HepG2 (cell line): ENCODE measurements around the gene FAM167B. TPM values are rescaled to one million over a fixed set of nuclear protein-coding genes. Genes with fewer than 3 reads are reported as not detected.
A peak's percentile ranks its signal among the peaks of the same experiment; 100 is the strongest.

Source experiments
- AGO2 ChIP-seq: fragments of 200-400 bp; formaldehyde crosslinking; optimal IDR thresholded peaks from 2 replicates; pipeline ENCODE3; 2017; ENCODE audit warnings: mild to moderate bottlenecking, low read depth, low read length, moderate library complexity
- GATAD2A ChIP-seq: IDR thresholded peaks from 2 replicates; pipeline ENCODE4 v1.6.1; 2016
- HMGA1 ChIP-seq: sonication (generic); formaldehyde crosslinking; conservative IDR thresholded peaks from 2 replicates; pipeline ENCODE4 v1.4.0; 2020; ENCODE audit warnings: missing genetic modification reagents
- ISL2 ChIP-seq: sonication (generic); formaldehyde crosslinking; IDR thresholded peaks from 2 replicates; pipeline ENCODE4 v1.5.0; 2020; ENCODE audit warnings: missing genetic modification reagents
- MTF2 ChIP-seq: sonication (generic); formaldehyde crosslinking; IDR thresholded peaks from 2 replicates; pipeline ENCODE4 v1.5.0; 2020; ENCODE audit warnings: missing genetic modification reagents, borderline replicate concordance
- NCOA1 ChIP-seq: sonication (generic); formaldehyde crosslinking; IDR thresholded peaks from 2 replicates; pipeline ENCODE4 v1.9.0; 2021; ENCODE audit warnings: missing genetic modification reagents
- RARG ChIP-seq: sonication (generic); formaldehyde crosslinking; IDR thresholded peaks from 2 replicates; pipeline ENCODE4 v1.4.0; 2020; ENCODE audit warnings: low read depth, mild to moderate bottlenecking, missing genetic modification reagents
- SKI ChIP-seq: fragments of 450-650 bp; IDR thresholded peaks from one replicate; pipeline ENCODE4 v1.6.1; 2018; ENCODE audit warnings: mild to moderate bottlenecking; ENCODE audit not compliant: partially characterized antibody
- SMARCC2 ChIP-seq: fragments of 450-650 bp; IDR thresholded peaks from 2 replicates; pipeline ENCODE4 v1.6.1; 2017; ENCODE audit warnings: antibody characterized with exemption, mild to moderate bottlenecking
- ZNF619 ChIP-seq: sonication (generic); formaldehyde crosslinking; IDR thresholded peaks from 2 replicates; pipeline ENCODE4 v1.4.0; 2020; ENCODE audit warnings: mild to moderate bottlenecking, missing genetic modification reagents
- polyA plus RNA-seq, 8 experiments: library from polyadenylated mRNA; depleted of rRNA in 3 of 8; stranded (reverse) in 7 of 8; unstranded in 1 of 8; fragments of >200 nt; fragmentation: Illumina TruSeq in 4 of 8; extraction: Trizol in 4 of 8; gene quantifications; 2 replicates each; pipeline versions ENCODE4 v1.2.1 to v1.2.3, GENCODE V29; 2011 to 2016; ENCODE audit warnings: low read depth in 4 of 8, missing spikeins in 1 of 8, mixed read lengths in 1 of 8; ENCODE audit not compliant: insufficient read depth in 1 of 8
- total RNA-seq, 5 experiments: library from RNA; depleted of rRNA; stranded (reverse); fragments of >200 nt; fragmentation: Illumina TruSeq; extraction: Trizol; gene quantifications; 2 replicates each; pipeline ENCODE4 v1.2.3, GENCODE V29; 2016; ENCODE audit warnings: low read depth in 1 of 5
- TF ChIP-seq, protein P1 (sequence below): sonication (generic); formaldehyde crosslinking; IDR thresholded peaks from 2 replicates; pipeline ENCODE4 v1.4.0; 2020; ENCODE audit warnings: mild to moderate bottlenecking, missing genetic modification reagents, borderline replicate concordance
- TF ChIP-seq, protein P2 (sequence below): sonication (generic); formaldehyde crosslinking; IDR thresholded peaks from 2 replicates; pipeline ENCODE4 v1.4.0; 2020; ENCODE audit warnings: missing genetic modification reagents, borderline replicate concordance
- TF ChIP-seq, protein P3 (sequence below): sonication (generic); formaldehyde crosslinking; IDR thresholded peaks from 2 replicates; pipeline ENCODE4 v1.5.0; 2020; ENCODE audit warnings: mild to moderate bottlenecking, missing genetic modification reagents, borderline replicate concordance
- TF ChIP-seq, protein P4 (sequence below): sonication (generic); formaldehyde crosslinking; IDR thresholded peaks from 2 replicates; pipeline ENCODE4 v1.5.1; 2020; ENCODE audit warnings: mild to moderate bottlenecking, missing genetic modification reagents

The FAM167B gene
- total and polyA plus RNA-seq, 2 of the 13 experiments (the other 11 are each of a cell fraction or from before 2014, with no cell fraction given): 0.15 to 0.70 TPM

DNA sequence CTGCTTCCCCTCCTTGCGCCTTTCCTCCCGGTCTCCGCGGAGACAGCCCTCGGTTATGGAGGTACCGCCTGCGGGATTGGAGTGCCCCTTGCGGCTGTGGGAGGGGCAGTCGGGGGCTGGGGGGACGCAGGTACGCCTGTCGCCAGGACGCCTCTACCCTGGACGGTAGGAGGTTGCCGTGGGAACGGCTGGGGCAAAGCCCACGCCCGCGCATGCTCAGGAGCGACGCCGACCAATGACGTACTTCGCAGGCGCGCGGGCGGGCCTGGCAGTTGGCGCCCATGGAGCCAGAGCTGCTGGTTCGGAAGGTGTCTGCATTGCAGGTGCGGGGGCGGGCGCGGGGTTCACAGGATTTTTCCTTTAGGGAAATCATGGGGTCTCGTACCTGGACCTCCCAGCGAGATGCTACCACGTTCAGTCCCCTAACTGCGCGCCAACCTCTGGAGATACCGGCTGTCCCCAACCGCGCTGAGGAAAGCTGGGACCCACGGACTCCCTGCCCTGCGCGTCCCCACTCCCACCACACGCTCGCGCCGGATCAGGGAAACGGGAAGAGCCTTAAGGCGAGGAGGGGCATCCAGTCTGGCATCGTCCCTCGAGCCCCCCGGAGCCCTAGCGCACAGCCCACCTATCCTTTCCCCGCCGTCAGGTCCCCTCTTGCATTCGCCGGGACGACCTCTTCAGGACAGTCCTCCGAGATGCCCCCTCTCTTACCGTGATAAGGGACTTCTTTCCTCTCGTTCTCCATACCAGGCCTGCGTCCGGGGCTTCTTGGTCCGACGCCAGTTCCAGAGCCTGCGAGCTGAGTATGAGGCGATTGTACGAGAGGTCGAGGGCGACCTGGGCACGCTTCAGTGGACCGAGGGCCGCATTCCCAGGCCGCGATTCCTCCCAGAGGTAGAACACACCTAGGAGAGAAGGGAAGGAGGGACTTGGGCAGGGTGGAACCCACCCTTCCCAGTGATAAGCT lies 41.3 kb upstream of the FAM167B start, which contains the start of gene IQCC (continued):
- no peak for TF ChIP-seq ZNF619
- TF ChIP-seq, protein P1, sequence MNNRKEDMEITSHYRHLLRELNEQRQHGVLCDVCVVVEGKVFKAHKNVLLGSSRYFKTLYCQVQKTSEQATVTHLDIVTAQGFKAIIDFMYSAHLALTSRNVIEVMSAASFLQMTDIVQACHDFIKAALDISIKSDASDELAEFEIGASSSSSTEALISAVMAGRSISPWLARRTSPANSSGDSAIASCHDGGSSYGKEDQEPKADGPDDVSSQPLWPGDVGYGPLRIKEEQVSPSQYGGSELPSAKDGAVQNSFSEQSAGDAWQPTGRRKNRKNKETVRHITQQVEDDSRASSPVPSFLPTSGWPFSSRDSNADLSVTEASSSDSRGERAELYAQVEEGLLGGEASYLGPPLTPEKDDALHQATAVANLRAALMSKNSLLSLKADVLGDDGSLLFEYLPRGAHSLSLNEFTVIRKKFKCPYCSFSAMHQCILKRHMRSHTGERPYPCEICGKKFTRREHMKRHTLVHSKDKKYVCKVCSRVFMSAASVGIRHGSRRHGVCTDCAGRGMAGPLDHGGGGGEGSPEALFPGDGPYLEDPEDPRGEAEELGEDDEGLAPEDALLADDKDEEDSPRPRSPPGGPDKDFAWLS (CRISPR knock-in tag): no peak
- no peak for TF ChIP-seq SKI
- TF ChIP-seq, protein P2, sequence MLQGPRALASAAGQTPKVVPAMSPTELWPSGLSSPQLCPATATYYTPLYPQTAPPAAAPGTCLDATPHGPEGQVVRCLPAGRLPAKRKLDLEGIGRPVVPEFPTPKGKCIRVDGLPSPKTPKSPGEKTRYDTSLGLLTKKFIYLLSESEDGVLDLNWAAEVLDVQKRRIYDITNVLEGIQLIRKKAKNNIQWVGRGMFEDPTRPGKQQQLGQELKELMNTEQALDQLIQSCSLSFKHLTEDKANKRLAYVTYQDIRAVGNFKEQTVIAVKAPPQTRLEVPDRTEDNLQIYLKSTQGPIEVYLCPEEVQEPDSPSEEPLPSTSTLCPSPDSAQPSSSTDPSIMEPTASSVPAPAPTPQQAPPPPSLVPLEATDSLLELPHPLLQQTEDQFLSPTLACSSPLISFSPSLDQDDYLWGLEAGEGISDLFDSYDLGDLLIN (CRISPR knock-in tag): peak; percentile 51; the same call in 1 of the 2 replicates
- no peak for TF ChIP-seq GATAD2A (CRISPR knock-in tag)
- TF ChIP-seq ISL2 (CRISPR knock-in tag): no peak
- TF ChIP-seq RARG (CRISPR knock-in tag): no peak
- TF ChIP-seq, protein P3, sequence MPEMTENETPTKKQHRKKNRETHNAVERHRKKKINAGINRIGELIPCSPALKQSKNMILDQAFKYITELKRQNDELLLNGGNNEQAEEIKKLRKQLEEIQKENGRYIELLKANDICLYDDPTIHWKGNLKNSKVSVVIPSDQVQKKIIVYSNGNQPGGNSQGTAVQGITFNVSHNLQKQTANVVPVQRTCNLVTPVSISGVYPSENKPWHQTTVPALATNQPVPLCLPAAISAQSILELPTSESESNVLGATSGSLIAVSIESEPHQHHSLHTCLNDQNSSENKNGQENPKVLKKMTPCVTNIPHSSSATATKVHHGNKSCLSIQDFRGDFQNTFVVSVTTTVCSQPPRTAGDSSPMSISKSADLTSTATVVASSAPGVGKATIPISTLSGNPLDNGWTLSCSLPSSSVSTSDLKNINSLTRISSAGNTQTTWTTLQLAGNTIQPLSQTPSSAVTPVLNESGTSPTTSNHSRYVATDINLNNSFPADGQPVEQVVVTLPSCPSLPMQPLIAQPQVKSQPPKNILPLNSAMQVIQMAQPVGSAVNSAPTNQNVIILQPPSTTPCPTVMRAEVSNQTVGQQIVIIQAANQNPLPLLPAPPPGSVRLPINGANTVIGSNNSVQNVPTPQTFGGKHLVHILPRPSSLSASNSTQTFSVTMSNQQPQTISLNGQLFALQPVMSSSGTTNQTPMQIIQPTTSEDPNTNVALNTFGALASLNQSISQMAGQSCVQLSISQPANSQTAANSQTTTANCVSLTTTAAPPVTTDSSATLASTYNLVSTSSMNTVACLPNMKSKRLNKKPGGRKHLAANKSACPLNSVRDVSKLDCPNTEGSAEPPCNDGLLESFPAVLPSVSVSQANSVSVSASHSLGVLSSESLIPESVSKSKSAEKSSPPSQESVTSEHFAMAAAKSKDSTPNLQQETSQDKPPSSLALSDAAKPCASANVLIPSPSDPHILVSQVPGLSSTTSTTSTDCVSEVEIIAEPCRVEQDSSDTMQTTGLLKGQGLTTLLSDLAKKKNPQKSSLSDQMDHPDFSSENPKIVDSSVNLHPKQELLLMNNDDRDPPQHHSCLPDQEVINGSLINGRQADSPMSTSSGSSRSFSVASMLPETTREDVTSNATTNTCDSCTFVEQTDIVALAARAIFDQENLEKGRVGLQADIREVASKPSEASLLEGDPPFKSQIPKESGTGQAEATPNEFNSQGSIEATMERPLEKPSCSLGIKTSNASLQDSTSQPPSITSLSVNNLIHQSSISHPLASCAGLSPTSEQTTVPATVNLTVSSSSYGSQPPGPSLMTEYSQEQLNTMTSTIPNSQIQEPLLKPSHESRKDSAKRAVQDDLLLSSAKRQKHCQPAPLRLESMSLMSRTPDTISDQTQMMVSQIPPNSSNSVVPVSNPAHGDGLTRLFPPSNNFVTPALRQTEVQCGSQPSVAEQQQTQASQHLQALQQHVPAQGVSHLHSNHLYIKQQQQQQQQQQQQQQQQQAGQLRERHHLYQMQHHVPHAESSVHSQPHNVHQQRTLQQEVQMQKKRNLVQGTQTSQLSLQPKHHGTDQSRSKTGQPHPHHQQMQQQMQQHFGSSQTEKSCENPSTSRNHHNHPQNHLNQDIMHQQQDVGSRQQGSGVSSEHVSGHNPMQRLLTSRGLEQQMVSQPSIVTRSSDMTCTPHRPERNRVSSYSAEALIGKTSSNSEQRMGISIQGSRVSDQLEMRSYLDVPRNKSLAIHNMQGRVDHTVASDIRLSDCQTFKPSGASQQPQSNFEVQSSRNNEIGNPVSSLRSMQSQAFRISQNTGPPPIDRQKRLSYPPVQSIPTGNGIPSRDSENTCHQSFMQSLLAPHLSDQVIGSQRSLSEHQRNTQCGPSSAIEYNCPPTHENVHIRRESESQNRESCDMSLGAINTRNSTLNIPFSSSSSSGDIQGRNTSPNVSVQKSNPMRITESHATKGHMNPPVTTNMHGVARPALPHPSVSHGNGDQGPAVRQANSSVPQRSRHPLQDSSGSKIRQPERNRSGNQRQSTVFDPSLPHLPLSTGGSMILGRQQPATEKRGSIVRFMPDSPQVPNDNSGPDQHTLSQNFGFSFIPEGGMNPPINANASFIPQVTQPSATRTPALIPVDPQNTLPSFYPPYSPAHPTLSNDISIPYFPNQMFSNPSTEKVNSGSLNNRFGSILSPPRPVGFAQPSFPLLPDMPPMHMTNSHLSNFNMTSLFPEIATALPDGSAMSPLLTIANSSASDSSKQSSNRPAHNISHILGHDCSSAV (CRISPR knock-in tag): no peak
- no peak for TF ChIP-seq SMARCC2
- TF ChIP-seq NCOA1: peak; percentile 85
- peak; percentile 47 for TF ChIP-seq AGO2
- TF ChIP-seq, protein P4, sequence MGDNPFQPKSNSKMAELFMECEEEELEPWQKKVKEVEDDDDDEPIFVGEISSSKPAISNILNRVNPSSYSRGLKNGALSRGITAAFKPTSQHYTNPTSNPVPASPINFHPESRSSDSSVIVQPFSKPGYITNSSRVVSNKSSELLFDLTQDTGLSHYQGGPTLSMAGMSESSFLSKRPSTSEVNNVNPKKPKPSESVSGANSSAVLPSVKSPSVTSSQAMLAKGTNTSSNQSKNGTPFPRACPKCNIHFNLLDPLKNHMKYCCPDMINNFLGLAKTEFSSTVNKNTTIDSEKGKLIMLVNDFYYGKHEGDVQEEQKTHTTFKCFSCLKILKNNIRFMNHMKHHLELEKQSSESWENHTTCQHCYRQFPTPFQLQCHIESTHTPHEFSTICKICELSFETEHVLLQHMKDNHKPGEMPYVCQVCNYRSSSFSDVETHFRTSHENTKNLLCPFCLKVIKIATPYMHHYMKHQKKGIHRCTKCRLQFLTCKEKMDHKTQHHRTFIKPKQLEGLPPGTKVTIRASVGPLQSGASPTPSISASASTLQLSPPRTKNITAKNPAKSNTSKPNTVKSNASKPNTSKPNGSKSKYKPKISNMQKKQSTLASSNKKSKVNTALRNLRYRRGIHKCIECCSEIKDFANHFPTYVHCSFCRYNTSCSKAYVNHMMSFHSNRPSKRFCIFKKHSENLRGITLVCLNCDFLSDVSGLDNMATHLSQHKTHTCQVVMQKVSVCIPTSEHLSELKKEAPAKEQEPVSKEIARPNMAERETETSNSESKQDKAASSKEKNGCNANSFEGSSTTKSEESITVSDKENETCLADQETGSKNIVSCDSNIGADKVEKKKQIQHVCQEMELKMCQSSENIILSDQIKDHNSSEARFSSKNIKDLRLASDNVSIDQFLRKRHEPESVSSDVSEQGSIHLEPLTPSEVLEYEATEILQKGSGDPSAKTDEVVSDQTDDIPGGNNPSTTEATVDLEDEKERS: no peak
- TF ChIP-seq MTF2 (CRISPR knock-in tag): no peak
- TF ChIP-seq HMGA1 (CRISPR knock-in tag): no peak
